GM21723 (cell line): Measurements from ENCODE around the gene ZBED3.
A peak's percentile ranks its signal among the peaks of the same experiment; 100 is the strongest.
"Not testable (repeated sequence)": the region's sequence is repeated elsewhere in the genome, so short reads cannot be mapped to it uniquely, and the experiment has no call there.

Experiments used
- ATAC-seq: cut with Tn5 transposase; IDR thresholded peaks from one replicate; pipeline ENCODE4 v1.9.1; 2021; ENCODE audit warnings: mild to moderate bottlenecking, moderate library complexity; ENCODE audit not compliant: unreplicated experiment

Gene ZBED3

DNA sequence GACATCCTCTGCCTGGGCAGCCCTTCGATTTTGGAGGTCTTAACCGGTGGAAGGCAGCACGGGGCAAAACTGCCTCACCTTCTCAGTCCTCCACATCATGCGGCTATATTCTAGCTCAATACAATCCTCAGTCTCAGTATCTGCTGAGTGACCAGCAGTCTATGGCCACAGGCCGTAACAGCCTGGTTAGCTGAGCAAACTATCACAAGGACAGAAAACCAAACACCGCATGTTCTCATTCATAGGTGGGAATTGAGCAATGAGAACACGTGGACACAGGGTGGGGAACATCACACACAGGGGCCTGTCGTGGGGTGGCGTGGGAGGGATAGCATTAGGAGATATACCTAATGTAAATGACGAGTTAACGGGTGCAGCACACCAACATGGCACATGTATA lies 6.6 kb downstream of the ZBED3 start:
- not testable (repeated sequence) for ATAC-seq

DNA sequence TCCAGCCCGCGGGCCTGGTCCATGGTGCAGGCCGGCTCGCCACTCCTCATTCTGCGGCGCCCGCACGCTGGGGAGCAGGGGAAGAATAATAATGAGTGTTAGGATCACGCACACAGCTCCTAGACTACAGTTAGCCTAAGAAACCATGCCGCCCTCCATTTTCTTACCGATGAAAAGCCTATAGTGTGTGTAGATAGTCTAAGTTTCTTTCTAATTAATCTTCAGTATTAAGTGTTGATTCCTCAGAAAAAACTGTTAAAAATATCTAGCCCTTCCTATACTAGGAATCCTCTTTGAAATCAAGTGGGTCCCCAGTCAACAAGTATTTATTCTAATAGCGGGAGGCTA lies 9.3 kb downstream of the ZBED3 start:
- ATAC-seq: peak; percentile 19

DNA sequence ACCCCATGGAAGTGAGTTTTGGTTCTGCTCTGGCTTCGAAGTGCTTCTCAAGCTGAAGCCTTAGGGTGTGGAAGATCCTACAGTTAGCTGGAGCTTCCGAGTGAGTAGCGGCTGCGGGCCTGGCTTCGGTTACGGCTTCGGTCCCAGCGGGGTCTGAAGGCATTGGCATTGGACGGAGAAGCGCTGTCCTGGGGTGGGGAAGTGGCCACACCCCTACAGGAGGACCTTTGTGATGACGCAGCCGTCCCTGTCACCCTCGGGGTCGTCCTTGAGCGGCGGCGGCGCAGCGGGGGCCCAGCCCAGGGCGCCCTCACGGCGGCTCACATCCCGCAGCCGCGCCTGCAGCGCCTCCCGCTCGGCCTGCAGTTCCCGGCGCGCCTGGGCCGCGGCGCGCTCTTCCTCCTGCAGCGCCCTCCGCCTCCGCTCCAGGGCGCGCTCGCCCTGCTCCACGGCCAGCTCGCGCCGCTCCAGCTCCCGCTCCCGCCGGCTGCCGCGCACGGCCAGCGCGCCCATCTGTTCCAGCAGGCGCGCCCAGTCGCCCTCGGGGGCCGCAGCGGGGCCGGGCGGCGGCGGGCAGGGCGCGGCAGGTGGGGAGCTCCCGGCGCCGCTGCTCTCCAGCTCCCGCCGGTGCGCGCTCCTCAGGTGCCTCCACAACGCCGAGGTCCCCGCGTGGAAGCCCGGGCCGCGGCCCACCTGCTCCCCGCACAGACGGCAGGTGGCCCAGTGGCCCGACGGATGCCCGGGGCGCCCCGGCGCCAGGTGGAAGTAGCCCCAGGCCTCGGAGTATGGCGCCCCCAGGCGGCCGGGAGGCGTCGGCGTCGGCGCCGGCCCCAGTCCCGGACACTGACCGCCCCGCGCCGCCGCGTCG lies 9.9 kb downstream of the ZBED3 start:
- ATAC-seq: peak; percentile 87

DNA sequence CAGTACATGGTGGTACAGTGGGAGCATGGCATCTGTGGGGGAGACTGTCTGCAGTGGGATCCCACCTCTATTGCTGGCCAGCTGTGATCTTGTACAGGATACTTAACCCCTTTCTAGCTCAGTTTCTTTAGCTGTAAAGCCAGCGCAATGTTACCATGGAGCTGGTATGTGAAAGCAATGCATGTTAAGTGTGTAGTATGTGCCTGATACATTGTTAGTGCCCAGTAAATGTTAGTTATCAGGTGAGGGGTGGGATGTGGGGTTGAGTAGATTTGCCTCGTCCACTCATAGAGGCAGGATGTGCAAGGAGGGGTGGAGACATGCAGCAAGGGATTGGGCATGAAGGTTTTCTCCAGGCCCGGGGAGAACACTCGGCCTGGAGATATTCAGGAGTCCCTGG lies 12.3 kb downstream of the ZBED3 start:
- ATAC-seq: no peak

DNA sequence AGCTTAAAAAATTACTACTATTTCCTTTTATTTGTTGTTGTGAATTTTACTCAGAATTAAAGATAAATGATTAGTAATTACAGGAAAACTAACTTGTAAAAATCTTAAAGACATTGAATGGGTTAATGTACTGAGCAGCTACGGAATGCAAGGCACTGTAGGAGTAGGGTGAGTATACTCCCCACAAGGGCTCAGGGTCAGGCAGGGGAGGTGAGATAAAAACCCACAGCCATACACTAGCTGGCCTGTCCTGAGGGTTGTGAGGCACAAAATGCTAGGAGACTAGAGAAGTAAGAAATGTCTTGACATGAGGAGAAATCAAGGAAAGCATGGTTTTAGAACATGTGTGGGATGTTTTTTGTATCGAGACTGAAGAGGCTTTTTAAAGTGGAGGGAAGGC lies 13.4 kb downstream of the ZBED3 start:
- no peak for ATAC-seq

DNA sequence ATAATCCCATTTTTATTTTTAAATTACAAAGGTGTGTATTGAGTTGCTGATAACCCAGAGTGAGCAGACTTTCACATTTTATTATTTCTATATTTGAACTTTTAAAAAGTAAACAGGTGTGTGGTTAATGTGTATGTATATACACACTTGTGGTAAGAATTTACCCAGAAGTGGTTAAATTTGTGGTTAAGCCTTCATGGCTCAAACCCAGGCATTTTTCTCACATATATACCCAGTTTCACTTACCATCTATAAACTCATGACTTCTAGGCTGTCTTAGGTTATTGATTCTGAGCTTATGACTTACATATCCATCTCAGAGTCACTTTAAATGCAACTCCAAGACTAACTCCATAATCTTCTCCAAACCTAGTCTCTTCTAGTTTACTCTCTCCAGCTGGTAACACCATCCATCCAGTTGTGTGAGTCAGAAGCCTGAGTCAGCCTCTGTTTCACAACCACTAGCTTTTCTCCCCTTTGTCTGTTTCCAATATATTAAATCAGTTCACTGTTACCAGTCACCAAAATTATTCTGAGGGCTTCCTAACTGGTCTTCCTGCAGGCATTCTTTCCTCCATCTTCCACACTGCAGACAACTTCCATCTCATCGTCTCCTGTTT lies 20.2 kb downstream of the ZBED3 start:
- peak; percentile 60 for ATAC-seq

DNA sequence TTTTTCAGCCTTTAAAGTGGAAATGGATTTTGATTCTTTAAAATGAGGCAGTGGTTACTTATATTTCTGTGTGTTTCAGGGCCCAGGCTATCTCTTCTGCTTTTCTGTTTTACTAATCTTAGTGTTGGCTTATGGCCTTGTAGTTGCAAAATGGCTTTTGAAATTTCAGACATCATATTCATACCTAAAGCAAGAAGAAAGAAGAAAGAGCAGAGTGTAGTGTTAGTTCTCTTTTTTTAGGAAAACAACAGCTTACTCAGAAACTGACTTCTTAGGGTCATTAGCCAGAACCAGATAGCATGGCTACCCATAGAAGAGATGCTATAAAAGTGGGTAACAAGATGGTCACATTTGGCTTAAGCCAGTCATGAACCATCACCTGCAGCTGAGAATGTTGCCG lies 20.9 kb downstream of the ZBED3 start:
- ATAC-seq: peak; percentile 35

DNA sequence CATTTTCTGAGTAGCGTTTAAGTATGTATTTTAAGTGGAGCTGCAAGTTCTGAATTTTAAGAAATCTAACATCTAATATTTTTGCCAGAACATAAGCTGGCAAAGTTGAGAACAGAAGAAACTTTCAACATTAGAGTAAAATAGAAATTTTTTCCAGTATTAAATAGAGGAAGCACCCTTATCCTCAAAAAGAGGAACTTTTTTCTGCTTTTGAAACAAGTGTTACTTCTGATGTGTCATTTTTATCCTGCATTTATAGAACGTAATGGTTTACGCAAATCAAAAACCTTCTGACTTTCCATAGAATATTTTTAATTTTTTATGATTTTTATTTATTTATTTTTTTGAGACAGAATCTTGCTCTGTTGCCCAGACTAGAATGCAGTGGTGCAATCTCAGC lies 21.8 kb downstream of the ZBED3 start:
- no peak for ATAC-seq

DNA sequence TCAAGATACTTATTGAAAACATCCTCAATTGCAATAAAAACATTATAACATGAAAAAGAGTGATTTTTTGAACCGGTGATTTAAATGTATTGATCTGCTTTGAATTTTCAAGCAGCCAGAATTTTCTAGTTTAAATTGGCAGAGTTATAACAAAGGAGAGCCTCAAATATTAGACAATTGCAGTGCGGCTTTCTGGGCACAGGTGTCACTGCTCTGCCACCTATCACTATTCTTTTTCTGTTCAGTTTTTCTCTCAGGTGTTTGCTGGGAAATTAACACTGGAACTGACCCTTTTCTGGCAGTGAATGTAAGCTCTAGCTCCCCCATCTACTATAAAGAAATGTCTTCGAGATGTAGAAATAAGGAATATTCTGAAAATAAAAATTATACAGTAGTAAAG lies 23.0 kb downstream of the ZBED3 start:
- ATAC-seq: no peak

DNA sequence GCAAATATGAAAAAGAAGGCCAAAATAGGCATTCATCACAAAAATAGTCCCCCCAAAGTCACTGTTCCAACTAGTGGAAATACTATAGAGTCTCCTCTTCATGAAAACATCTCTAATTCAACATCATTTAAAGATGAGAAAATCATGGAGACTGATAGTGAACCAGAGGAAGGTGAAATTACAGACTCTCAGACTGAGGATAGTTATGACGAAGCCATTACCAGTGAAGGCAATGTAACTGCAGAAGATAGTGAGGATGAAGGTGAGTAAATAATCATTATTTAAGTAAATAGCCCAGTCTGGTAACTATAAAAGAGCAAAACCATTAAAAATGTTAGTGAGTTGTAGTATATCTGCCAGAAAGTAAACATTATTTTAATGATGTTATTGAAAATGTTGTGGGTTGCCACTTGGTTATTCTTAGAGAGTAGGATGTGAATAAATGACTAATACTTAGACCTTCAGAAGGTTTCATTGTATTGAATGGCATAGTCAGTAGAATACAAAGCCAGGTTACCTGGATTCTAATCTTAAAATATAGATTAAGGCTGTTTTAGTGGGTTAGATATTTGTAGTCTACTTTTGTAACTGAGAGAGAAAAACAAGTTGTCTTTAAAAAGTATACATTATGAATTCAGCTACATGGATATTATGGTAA lies 40.5 kb downstream of the ZBED3 start:
- no peak for ATAC-seq

DNA sequence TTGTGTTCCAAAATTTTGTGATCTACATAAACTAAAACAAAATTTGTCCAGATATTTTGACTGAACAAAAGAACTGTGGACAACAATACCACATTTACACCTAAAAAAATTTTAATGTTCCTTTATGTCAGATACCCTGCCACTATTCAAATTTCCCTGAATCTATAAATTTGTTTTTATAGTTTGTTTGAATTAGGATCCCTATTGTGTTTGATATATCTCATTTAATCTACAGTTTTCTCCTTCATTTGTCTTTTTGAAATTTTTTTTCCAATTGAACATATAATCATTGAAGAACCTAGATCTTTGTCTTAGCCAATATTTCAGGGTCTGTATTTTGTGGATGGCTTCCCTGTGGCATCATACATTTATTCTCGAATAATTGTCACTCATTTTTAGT lies 51.1 kb downstream of the ZBED3 start:
- ATAC-seq: no peak

DNA sequence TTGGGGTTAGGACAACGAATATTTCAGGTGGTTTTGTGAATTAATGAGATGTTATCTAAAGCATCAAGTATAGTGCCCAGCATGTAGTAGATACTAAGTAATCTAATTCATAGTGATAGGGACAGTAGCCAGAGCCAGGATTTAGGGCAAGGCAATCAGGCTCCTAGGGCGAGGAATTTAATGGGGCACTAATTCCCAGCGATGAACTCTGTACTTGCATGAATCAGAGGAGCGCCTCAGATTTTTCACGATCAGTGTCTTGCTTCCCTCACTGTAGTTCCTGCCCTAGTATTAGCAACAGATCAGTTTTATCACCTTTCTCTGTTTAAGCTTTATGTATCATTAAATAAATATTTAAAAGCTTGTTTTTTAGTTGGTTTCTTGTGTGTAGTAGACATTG lies 53.7 kb downstream of the ZBED3 start:
- no peak for ATAC-seq

DNA sequence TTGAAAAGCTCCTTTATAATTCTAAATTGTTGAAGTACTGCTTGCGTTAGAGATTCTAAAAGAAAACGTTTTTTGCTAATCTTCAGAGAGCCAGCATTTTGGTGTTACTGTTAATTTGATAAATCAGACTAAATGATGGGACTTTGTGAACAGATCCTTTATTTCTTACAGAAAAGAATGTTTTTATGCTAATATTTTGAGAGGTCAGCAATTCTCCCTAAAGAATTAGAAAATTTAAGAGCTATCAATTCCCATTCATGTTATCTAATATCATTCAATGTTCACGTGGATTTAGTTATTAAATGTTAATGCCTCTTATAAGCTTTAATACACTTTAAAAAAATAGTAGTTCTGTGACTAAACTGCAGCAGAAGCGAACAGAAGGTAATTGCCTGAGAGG lies 54.5 kb downstream of the ZBED3 start:
- ATAC-seq: no peak

DNA sequence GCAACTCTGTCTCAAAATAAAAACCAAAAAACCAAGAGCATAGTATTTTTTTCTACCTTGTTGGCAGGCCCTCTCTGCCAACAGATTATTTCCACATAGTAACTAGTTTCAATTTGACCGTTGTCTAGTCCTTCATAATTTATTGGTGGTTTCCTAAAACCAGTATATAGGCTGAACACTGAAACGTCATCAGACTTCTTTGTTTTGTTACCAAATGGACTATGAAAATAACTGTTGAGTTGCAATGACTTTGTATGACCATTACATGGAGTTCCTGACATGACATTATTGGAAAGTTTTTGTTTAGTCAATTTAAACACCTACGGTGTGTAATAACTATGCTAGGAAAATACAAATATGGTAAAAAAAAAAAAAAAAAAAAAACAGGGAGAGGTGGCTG lies 55.2 kb downstream of the ZBED3 start:
- no peak for ATAC-seq

DNA sequence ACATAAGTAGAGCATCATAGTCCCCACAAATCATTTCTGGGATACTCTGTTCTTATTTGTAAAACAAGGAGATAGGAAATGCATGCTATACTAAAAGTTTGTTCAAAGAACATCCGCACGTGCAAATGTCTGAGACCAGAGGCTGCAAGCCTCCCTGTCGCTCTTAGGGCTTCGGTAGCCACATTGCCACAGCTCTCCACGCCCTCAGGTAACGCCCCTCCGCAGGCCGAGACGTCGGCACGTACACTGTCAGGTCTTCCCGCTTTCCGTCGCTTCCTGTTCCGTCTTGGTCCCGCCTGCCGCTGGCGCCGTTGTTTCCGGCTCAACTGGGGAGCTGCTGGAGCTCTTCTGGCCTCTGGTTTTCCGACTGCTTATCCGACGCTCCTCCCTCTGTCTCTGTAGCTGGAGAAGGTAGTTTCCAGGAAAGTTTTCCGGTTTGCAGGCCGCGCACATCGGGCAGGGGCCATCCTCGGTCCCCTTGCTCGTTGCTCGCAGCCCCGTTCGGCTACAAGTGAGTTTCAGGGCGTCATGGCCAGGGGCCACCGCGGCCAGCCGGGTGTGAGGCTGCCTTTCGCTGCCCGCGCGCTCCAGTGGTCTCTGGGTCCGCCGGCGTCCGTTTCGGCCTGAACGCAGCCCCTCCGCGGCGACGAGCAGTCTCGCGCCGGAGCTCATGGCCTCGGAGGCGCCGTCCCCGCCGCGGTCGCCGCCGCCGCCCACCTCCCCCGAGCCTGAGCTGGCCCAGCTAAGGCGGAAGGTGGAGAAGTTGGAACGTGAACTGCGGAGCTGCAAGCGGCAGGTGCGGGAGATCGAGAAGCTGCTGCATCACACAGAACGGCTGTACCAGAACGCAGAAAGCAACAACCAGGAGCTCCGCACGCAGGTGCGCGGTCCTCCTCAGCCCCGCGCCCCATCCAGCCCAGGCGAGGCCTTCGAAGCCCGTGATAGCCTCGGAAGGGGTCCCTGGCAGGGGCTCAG lies 56.7 kb downstream of the ZBED3 start, which contains the start of gene AGGF1:
Gene AGGF1, plus strand, starts transcription at position 308 of the 975 bp plus-strand sequence. Its CDS starts 363 bp downstream, at position 671.
- ATAC-seq: peak; percentile 99

DNA sequence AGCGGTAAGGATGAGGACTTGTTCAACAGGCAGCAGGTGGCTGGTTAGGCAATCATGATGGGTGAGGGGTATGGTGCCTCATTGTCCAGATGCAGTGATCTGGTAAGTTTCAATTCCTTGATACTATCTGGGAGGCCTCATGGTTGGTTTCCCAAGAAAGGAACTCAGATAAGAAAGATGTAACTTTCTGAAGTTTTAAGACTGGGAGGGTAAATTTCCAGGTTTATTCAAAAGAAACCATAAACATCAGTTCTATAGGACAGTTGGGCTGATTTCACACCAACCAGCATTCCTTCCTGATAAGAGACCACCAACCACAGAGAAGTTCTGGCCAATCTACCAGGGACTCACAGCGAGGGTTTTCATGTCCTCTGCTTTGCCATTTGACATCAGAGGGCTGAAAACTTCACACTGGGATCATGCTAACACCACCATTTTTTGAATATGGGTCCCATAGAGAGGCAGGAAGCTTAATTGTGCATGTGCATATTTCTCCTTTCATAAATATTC lies 57.7 kb downstream of the ZBED3 start:
- no peak for ATAC-seq

DNA sequence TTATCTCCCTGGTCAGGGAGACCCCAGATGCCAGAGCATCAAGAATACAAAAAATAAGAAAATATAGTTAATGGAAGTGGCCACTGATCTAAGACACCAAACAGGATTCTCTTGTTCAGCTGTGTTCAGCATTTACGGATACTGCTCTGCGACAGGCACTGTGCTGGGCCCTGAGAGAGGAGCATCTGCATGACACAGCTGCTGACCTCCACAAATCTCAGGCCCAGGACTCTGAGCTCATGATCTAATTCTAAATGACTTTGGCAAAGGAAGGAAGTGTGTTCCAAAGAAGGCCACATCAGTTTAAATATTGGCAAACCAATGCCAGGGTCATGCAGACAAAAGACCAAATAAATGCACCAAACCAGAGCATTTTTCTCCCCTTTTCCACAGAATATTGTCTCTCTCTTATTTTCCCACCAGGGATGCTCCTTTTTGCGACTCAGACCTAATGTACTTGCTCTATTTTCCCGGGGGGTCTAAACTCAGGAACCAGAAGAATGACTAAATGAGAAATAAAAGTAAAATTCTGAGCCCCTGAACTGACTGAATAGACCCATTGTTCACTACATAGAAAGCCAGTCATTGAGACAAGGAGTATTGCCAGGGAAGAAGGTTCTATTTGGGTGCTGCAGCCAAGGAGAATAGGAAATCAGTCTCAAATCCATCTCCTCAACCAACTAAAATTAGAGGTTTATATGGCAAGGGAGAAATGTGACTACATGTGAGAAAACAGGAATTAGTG lies 58.3 kb downstream of the ZBED3 start:
- ATAC-seq: no peak

DNA sequence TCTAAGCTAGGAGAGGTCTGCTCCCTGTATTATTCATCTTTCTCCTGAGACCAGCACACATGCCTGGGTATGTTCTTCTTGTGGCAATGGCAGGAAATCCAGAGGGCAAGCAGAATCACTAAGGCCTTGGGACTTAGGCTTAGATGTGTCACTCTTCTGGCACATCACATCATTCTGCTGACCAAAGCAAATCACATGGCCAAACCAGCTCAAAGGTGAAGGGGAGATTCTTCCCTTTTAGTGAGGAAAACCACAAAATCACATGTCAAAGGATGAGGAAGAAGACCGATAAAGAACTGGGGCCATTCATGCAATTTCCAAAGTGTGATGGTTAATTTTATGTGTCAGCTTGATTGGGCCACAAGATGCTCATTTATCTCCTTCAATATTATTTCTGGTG lies 62.6 kb downstream of the ZBED3 start:
- no peak for ATAC-seq

DNA sequence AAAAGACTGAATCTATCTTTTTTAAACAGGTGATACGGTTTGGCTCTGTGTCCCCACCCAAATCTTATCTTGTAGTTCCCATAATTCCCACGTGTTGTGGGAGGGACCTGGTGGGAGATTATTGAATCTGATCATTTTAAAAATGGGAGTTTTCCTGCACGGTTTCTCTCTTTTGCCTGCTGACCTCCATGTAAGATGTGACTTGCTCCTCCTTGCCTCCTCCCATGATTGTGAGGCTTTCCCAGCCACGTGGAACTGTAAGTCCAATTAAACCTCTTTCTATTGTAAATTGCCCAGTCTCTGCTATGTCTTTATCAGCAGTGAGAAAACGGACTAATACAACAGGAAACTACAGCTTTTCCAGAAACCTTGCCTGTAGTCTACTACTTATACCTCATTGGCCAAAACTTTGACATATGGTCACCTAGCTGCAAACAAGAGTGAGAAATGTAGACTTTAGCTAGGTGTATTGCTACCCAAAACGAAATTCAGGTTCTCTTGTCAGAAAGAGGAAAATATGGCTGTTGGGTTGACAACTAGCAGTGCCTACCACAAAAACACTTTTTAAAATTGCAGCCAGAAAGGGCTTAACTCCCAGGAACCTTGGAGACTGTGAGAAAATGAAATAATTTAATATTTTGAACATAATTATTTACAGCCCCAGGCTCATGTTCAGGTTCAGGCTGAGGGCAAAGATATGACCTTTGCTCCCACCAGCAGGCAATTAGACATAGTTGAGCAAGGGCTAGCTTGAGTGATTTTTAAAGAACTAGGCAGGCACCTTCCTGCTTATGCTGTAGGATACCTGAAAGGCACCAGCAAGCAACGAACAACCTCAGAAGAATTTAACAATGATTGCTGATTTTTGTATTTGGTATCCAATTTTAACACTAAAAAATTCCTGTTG lies 64.3 kb downstream of the ZBED3 start:
- ATAC-seq: no peak
